DMS79 treated with DMSO at 0.1 percent for 48 hours (cell line): Measurements from ENCODE around the gene EFS.
"Not testable (repeated sequence)": the region's sequence is repeated elsewhere in the genome, so short reads cannot be mapped to it uniquely, and the experiment has no call there.

ENCODE experiments used
- DNase-seq: peaks from one replicate; lab custom pipeline; 2025; lab: John Stamatoyannopoulos, UW

The EFS gene

GRCh38 chr14:23399591-23399990, 34.6 kb upstream of the EFS start:
- no peak for DNase-seq

GRCh38 chr14:23399136-23399535, 34.2 kb upstream of the EFS start:
- no peak for DNase-seq

- DNase-seq = peak; percentile 39
These were observed 33.4 kb upstream of the EFS start for GRCh38 chr14:23398348-23398747.

GRCh38 chr14:23396781-23397407, 31.9 kb upstream of the EFS start:
- no peak for DNase-seq

- no peak for DNase-seq
These were observed 31.2 kb upstream of the EFS start for GRCh38 chr14:23396126-23396525.

- no peak for DNase-seq
These were observed 27.6 kb upstream of the EFS start for GRCh38 chr14:23392613-23393012.

- not testable (repeated sequence) for DNase-seq
These were observed 24.9 kb upstream of the EFS start for GRCh38 chr14:23389871-23390270.

- no peak for DNase-seq
These were observed 24.4 kb upstream of the EFS start for GRCh38 chr14:23389396-23389795.

GRCh38 chr14:23388996-23389395, 24.0 kb upstream of the EFS start:
- DNase-seq = no peak

- DNase-seq = no peak
These were observed 23.2 kb upstream of the EFS start for GRCh38 chr14:23387916-23388882.

- DNase-seq = no peak
These were observed 22.0 kb upstream of the EFS start for GRCh38 chr14:23386999-23387398.

- DNase-seq = not testable (repeated sequence)
These were observed 21.3 kb upstream of the EFS start for GRCh38 chr14:23386266-23386657.

- DNase-seq = no peak
These were observed 20.8 kb upstream of the EFS start for GRCh38 chr14:23385642-23386265.

GRCh38 chr14:23385244-23385641, 20.3 kb upstream of the EFS start:
- DNase-seq = no peak

- DNase-seq = no peak
These were observed 19.6 kb upstream of the EFS start for GRCh38 chr14:23384364-23385080.

- no peak for DNase-seq
These were observed 17.9 kb upstream of the EFS start for GRCh38 chr14:23382731-23383440.

- no peak for DNase-seq
These were observed 17.3 kb upstream of the EFS start for GRCh38 chr14:23382276-23382675.

GRCh38 chr14:23381871-23382270, 16.9 kb upstream of the EFS start:
- peak; percentile 34 for DNase-seq

GRCh38 chr14:23380976-23381375, 16.0 kb upstream of the EFS start:
- DNase-seq = no peak

- no peak for DNase-seq
These were observed 15.4 kb upstream of the EFS start for GRCh38 chr14:23380197-23380914.
